Vagina (tissue), 2 donors: Measurements from ENCODE around the gene UNC79. TPM values are rescaled to one million over a fixed set of nuclear protein-coding genes. Genes with fewer than 3 reads are reported as not detected.

Experiments used
- DNase-seq, 2 donors: peaks; one replicate each; pipeline ENCODE4 v3.0.0-alpha.2; 2017; ENCODE audit errors: extremely low spot score in 2 of 2
- H3K27ac ChIP-seq: fragments of 200-600 bp; sonication (generic); one replicate; pipeline ENCODE4 v1.5.1; 2019
- H3K27me3 ChIP-seq: fragments of 200-600 bp; sonication (generic); one replicate; pipeline ENCODE4 v1.5.1; 2019
- H3K36me3 ChIP-seq, 2 donors: fragments of 200-600 bp; sonication (generic); one replicate each; pipeline ENCODE4 v1.5.1; 2017 to 2019
- H3K4me1 ChIP-seq: fragments of 200-600 bp; sonication (generic); one replicate; pipeline ENCODE4 v1.5.1; 2019
- H3K4me3 ChIP-seq, 2 donors: fragments of 200-600 bp; sonication (generic); 1 replicate in 1 of 2; 2 replicates in 1 of 2; pipeline ENCODE4 v1.5.1; 2016 to 2019
- H3K9me3 ChIP-seq: fragments of 200-600 bp; sonication (generic); one replicate; pipeline ENCODE4 v1.5.1; 2019
- POLR2A ChIP-seq, 2 donors: fragments of 450-650 bp; IDR thresholded peaks; one replicate each; pipeline ENCODE4 v1.6.1; 2017; ENCODE audit warnings: antibody characterized with exemption in 2 of 2, mild to moderate bottlenecking in 2 of 2, moderate library complexity in 2 of 2
- POLR2AphosphoS5 ChIP-seq, 2 donors: sonication (generic); formaldehyde crosslinking; IDR thresholded peaks; one replicate each; pipeline ENCODE4 v1.9.0; 2017; ENCODE audit warnings: antibody characterized with exemption in 2 of 2, mild to moderate bottlenecking in 2 of 2, low read depth in 1 of 2; ENCODE audit not compliant: insufficient read depth in 1 of 2
- intact Hi-C: fragments of 100-400 bp; cut with DNase I; formaldehyde crosslinking; loops from one replicate; pipeline ENCODE4 v1.15.1; 2023
- total RNA-seq: library from RNA; depleted of rRNA; stranded (reverse); fragments of >200 nt; gene quantifications from one replicate; pipeline ENCODE4 v1.2.3, GENCODE V29; 2016
- TF ChIP-seq, protein P1 (sequence below), 3 experiments: fragments of 450-650 bp in 2 of 3; fragments of 200-600 bp in 1 of 3; sonication (generic) in 1 of 3; IDR thresholded peaks; one replicate each; pipeline ENCODE4 v1.5.1; 2017 to 2019; ENCODE audit warnings: antibody characterized with exemption in 3 of 3, mild to moderate bottlenecking in 2 of 3, moderate library complexity in 2 of 3

The UNC79 gene
- total RNA-seq, 1 donor from 2014 or later: 0.49 TPM

DNA sequence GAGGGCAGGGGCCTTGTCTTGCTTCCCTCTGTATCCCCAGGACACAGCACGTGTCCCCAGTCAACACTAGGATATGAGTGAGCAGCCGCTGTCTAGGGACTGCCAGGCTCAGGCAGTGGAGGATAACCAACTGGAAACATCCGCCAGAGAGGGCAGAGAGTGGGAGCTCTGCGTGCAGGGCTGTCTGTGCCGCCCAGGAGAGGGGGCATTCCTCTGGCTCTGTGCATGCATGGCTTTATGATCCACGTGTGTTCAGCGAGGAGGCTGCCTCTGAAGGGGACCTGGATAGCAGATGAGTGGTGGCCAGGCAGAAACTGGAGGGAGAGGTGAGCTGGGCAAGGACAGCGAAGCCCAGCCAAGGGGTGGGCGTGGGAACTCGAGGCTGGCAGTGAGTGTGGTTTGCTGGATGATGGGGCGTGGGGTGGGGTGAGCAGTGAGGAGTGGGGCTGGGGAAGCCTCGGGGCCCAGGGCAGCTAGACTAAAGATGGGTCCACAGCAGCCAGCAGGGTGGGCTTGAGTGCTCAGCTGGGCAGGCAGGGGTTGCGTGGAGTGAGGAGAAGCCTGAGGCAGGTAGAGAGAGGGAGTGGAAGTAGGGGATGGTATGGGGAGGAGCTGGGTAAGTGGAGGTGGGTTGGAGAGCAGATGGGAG, 284.7 kb downstream of the UNC79 start:
- Histone ChIP-seq H3K27ac (no peak overlapping the region), H3K27me3 (no peaks in the 10 kb centered on the region), H3K9me3 (no peaks in the 10 kb centered on the region), H3K4me1 (no peaks in the 10 kb centered on the region), H3K36me3 (no peaks in the 10 kb centered on the region), H3K4me3 (no peak overlapping the region)
- intact Hi-C loops: no loop called here
- TF ChIP-seq, protein P1, sequence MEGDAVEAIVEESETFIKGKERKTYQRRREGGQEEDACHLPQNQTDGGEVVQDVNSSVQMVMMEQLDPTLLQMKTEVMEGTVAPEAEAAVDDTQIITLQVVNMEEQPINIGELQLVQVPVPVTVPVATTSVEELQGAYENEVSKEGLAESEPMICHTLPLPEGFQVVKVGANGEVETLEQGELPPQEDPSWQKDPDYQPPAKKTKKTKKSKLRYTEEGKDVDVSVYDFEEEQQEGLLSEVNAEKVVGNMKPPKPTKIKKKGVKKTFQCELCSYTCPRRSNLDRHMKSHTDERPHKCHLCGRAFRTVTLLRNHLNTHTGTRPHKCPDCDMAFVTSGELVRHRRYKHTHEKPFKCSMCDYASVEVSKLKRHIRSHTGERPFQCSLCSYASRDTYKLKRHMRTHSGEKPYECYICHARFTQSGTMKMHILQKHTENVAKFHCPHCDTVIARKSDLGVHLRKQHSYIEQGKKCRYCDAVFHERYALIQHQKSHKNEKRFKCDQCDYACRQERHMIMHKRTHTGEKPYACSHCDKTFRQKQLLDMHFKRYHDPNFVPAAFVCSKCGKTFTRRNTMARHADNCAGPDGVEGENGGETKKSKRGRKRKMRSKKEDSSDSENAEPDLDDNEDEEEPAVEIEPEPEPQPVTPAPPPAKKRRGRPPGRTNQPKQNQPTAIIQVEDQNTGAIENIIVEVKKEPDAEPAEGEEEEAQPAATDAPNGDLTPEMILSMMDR (IDR thresholded peaks at IDR 0.05): no peak
- TF ChIP-seq POLR2A (IDR thresholded peaks at IDR 0.05) (no peak), POLR2AphosphoS5 (IDR thresholded peaks at IDR 0.05; ENCODE audit: insufficient read depth in 1 of 2, low read depth in 1 of 2) (no peak)
- peak; percentile 81 to 95 for DNase-seq

DNA sequence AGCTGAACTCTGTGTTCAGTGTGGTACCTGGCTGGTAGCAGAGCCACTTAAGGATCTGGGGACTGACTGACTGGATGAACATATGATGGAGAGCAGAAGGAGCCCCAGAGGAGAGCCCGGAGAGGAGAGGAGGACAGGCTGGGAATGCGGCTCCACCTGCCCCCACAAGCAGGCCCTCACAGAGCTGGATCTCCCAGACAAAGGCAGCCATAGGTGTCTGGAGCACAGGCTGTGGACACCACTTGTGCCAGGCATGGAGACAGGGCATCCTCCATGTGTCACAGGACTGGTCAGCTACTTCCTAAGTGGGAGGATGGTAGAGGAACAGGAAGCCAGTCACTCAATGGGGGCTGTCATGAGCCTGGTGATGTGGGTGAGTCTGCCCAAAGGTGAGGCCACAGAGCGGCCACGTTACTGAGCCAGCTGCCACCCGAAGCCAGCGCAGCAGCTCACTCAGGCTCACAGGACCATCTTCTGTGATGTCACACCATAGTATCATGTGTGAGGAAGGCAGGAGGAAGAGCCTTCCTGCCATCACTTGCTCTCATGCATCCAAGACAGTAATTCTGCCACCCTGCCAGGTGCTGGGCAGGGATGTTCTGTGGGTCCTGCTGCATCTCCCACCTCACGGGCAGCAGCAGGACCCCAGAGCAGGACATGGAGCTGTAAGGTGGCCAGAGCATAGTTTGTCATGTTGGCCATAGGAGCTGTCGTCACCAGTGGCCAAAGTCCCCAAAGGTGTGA, 285.4 kb downstream of the UNC79 start:
- H3K36me3 ChIP-seq: no peaks in the 10 kb centered on the region
- H3K9me3 ChIP-seq: no peaks in the 10 kb centered on the region
- peak; percentile 81 for DNase-seq
- TF ChIP-seq POLR2AphosphoS5 (IDR thresholded peaks at IDR 0.05; ENCODE audit: insufficient read depth in 1 of 2, low read depth in 1 of 2) (no peak), POLR2A (IDR thresholded peaks at IDR 0.05) (no peak)
- TF ChIP-seq, protein P1 (IDR thresholded peaks at IDR 0.05): no peak
- H3K4me1 ChIP-seq: no peaks in the 10 kb centered on the region
- H3K27ac ChIP-seq: no peak overlapping the region
- intact Hi-C loops: no loop called here
- H3K4me3 ChIP-seq: no peak overlapping the region
- H3K27me3 ChIP-seq: no peaks in the 10 kb centered on the region

DNA sequence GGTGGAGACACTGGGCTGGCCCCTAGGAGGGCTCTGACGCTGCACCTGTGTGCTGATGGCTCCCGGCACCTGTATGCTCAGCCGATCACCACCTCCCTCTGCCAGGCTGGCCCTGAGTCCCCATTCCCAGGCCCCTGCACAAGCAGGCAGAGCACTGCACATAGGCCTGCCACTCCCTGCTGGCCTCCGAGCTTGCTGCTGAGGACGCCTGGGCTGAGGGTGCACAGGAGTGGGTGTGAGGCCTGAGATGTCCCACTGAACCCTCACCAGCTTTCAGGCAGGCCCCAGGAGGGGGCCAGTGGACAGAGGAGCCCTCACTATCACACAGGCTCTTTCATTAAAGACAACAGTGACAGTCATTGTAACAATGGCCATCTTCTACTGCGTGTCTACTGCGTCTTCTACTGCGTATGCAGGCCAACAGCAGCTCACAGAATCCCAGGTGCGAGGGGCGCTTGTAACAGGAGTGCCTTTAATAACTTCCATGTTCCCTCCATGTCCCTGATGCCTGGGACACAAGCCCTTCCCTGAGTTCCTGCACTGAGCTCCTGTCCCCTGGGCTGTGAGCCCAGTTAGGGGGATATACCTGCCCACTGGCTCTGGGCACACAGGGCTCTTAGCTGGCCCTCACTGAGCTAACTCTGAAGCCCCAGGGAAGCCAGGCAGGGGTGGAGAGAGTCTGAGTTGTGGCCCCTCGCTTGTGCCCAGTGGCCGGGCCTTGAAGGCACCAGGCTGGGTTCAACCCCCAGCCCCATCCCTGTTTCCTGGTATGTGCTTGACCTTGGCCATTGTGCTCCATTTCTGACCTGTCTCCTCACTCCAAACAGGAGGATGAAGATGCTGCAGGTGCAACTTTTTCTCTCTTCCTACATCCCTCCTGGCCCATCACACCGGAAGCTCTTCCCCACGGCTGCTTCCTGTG, 286.3 kb downstream of the UNC79 start:
- Histone ChIP-seq H3K4me1 (no peaks in the 10 kb centered on the region), H3K27ac (no peak overlapping the region), H3K4me3 (no peak overlapping the region), H3K27me3 (no peaks in the 10 kb centered on the region), H3K9me3 (no peaks in the 10 kb centered on the region), H3K36me3 (no peaks in the 10 kb centered on the region)
- intact Hi-C loops: no loop called here
- TF ChIP-seq, protein P1 (IDR thresholded peaks at IDR 0.05): no peak
- TF ChIP-seq POLR2A (IDR thresholded peaks at IDR 0.05): no peak
- TF ChIP-seq POLR2AphosphoS5 (IDR thresholded peaks at IDR 0.05; ENCODE audit: insufficient read depth in 1 of 2, low read depth in 1 of 2): no peak
- peak; percentile 80 to 82 for DNase-seq

DNA sequence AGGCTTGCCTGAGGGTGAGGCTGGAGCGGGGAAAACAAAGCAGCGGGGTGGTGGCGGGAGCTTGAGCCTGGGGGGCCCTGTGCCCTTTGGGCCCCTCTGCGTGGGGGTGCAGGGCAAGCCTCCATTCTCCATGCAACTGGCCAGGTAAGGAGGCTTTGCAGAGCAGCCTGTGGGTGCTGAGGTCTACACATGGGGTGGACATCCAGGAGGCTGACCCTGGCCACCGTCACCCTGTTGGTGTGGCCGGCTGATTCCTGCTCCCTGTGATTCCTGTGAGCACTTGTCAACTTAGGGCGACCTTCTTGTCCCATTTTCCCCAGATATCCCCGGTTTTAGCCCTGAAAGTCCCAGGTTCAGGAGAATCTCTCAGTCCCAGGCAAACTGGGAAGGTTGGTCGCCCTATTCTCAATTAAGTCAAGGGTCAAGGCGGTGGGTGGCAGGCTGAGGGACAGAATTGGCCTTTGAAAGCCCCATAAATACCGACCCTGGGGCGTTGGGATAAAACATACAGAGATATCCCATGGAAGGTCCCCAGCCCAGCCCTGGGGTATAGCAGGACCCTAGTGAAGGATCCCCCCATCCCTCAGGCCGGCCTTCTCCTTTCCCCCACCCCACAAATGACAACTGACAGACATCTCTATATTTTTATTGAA, 287.1 kb downstream of the UNC79 start:
- TF ChIP-seq POLR2AphosphoS5 (IDR thresholded peaks at IDR 0.05; ENCODE audit: insufficient read depth in 1 of 2, low read depth in 1 of 2) (no peak), POLR2A (IDR thresholded peaks at IDR 0.05) (no peak)
- TF ChIP-seq, protein P1 (IDR thresholded peaks at IDR 0.05): no peak
- peak in 1 of 2 donors; percentile 91 for DNase-seq
- no peaks in the 10 kb centered on the region for H3K4me1 ChIP-seq
- no peaks in the 10 kb centered on the region for H3K27me3 ChIP-seq
- H3K9me3 ChIP-seq: no peaks in the 10 kb centered on the region
- no peak overlapping the region for H3K4me3 ChIP-seq
- no peaks in the 10 kb centered on the region for H3K36me3 ChIP-seq
- no peak overlapping the region for H3K27ac ChIP-seq
- intact Hi-C loops: no loop called here
